Trophoblast cell (in vitro differentiated cells and primary cell): Measurements from ENCODE around the gene RPL15.
"Not testable (repeated sequence)": the region's sequence is repeated elsewhere in the genome, so short reads cannot be mapped to it uniquely, and the experiment has no call there.

Experiments used
- DNase-seq, 2 donors: peaks; one replicate each; pipeline ENCODE4 v3.0.0-alpha.2; 2016
- H2AFZ ChIP-seq: 2 replicates; pipeline ENCODE4 v1.6.1; 2013; ENCODE audit warnings: low read length, moderate library complexity, mild to moderate bottlenecking; ENCODE audit not compliant: insufficient read depth, poor library complexity
- H2AK5ac ChIP-seq: 2 replicates; pipeline ENCODE4 v1.6.1; 2013; ENCODE audit warnings: mild to moderate bottlenecking, low read length
- H2BK120ac ChIP-seq: 2 replicates; pipeline ENCODE4 v1.6.1; 2013; ENCODE audit warnings: low read length, mild to moderate bottlenecking, moderate library complexity; ENCODE audit not compliant: insufficient read depth, poor library complexity
- H2BK12ac ChIP-seq: 2 replicates; pipeline ENCODE4 v1.6.1; 2013; ENCODE audit warnings: mild to moderate bottlenecking, low read length, moderate library complexity
- H2BK5ac ChIP-seq: 2 replicates; pipeline ENCODE4 v1.6.1; 2013; ENCODE audit warnings: low read length, low read depth, moderate library complexity, mild to moderate bottlenecking; ENCODE audit not compliant: poor library complexity
- H3K14ac ChIP-seq: 2 replicates; pipeline ENCODE4 v1.6.1; 2013; ENCODE audit warnings: mild to moderate bottlenecking, low read length
- H3K18ac ChIP-seq: 2 replicates; pipeline ENCODE4 v1.6.1; 2013; ENCODE audit warnings: mild to moderate bottlenecking, low read length
- H3K23ac ChIP-seq: 2 replicates; pipeline ENCODE4 v1.6.1; 2013; ENCODE audit warnings: low read length
- H3K27ac ChIP-seq: 2 replicates; pipeline ENCODE4 v1.5.1; 2013; ENCODE audit warnings: low read depth, mild to moderate bottlenecking, inconsistent platforms, low read length, moderate library complexity
- H3K27me3 ChIP-seq: 2 replicates; pipeline ENCODE4 v1.6.1; 2013; ENCODE audit warnings: inconsistent platforms, mild to moderate bottlenecking, low read length, moderate library complexity; ENCODE audit not compliant: insufficient read depth
- H3K36me3 ChIP-seq, 2 experiments: 1 replicate in 1 of 2; 2 replicates in 1 of 2; pipeline ENCODE4 v1.6.1; 2013; ENCODE audit warnings: low read length in 2 of 2, mild to moderate bottlenecking in 2 of 2, moderate library complexity in 1 of 2; ENCODE audit not compliant: insufficient read depth in 2 of 2, control insufficient read depth in 1 of 2
- H3K4ac ChIP-seq: 2 replicates; pipeline ENCODE4 v1.6.1; 2013; ENCODE audit warnings: low read depth, mild to moderate bottlenecking, low read length, moderate library complexity
- H3K4me1 ChIP-seq, 2 experiments: 1 replicate in 1 of 2; 2 replicates in 1 of 2; pipeline ENCODE4 v1.6.1; 2013; ENCODE audit warnings: low read length in 2 of 2, mild to moderate bottlenecking in 2 of 2, moderate library complexity in 1 of 2; ENCODE audit not compliant: insufficient read depth in 2 of 2, control insufficient read depth in 1 of 2
- H3K4me2 ChIP-seq: 2 replicates; pipeline ENCODE4 v1.6.1; 2013; ENCODE audit warnings: inconsistent platforms, mild to moderate bottlenecking, low read length, moderate library complexity
- H3K4me3 ChIP-seq: 2 replicates; pipeline ENCODE4 v1.5.1; 2013; ENCODE audit warnings: mild to moderate bottlenecking, low read depth, low read length, inconsistent platforms
- H3K79me1 ChIP-seq: one replicate; pipeline ENCODE4 v1.6.1; 2013; ENCODE audit warnings: low read length
- H3K79me2 ChIP-seq: 2 replicates; pipeline ENCODE4 v1.6.1; 2013; ENCODE audit warnings: low read length, mild to moderate bottlenecking; ENCODE audit not compliant: control insufficient read depth, insufficient read depth, poor library complexity
- H3K9ac ChIP-seq: 2 replicates; pipeline ENCODE4 v1.6.1; 2013; ENCODE audit warnings: mild to moderate bottlenecking, low read length
- H3K9me3 ChIP-seq: 2 replicates; pipeline ENCODE4 v1.6.1; 2013; ENCODE audit warnings: low read depth, mild to moderate bottlenecking, control low read depth, inconsistent platforms, low read length; ENCODE audit not compliant: insufficient read depth
- H4K12ac ChIP-seq: 2 replicates; pipeline ENCODE4 v1.6.1; 2013; ENCODE audit warnings: low read depth, mild to moderate bottlenecking, low read length, moderate library complexity
- H4K8ac ChIP-seq: 2 replicates; pipeline ENCODE4 v1.6.1; 2013; ENCODE audit warnings: low read depth, mild to moderate bottlenecking, low read length, moderate library complexity
- H4K91ac ChIP-seq: one replicate; pipeline ENCODE4 v1.6.1; 2013; ENCODE audit warnings: low read depth, mild to moderate bottlenecking, low read length, moderate library complexity
- WGBS: extraction: QIAGEN DNeasy Blood & Tissue Kit; methylation state at CpG from one replicate; pipeline ENCODE4 v1.1.7; 2013; ENCODE audit warnings: missing lambda C conversion rate; ENCODE audit not compliant: insufficient read length, insufficient coverage; ENCODE audit errors: extremely low coverage; 5-methylcytosine and 5-hydroxymethylcytosine counted together

RPL15 gene

DNA sequence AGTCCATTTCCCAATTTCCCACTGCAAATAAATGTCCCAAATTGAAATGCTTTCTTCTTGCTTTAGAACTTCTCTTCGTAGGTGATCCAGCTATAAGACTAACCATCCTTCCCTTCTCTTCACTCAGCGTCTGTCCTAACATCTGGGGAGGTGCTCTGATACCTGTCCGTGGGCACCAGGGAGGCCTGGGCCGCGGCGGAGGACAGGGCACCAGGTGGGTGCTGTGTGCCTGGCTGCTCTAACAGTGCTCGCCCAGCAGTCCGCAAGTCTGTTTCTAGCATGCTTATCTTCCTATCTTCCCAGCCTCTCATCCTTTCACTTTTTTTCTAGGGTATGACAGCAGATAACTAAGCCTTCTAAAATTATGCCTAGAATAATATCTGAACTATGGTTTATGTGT lies 37.4 kb upstream of the RPL15 start:
- no peak overlapping the region for H3K27ac ChIP-seq
- H4K91ac ChIP-seq = no peak overlapping the region
- no peak overlapping the region for H3K23ac ChIP-seq
- H2BK5ac ChIP-seq = no peak overlapping the region
- peak overlapping the region; percentile 80 for H4K12ac ChIP-seq
- no peak overlapping the region for H3K18ac ChIP-seq
- no CpG with 5 or more reads among the region's 8 CpGs for WGBS
- H3K27me3 ChIP-seq = no peaks in the 10 kb centered on the region
- no peaks in the 10 kb centered on the region for H3K79me1 ChIP-seq
- no peaks in the 10 kb centered on the region for H3K79me2 ChIP-seq
- peaks cover 7 to 13% of the 10 kb centered on the region in 2 experiments for H3K36me3 ChIP-seq
- H3K4me2 ChIP-seq = no peak overlapping the region
- no peak overlapping the region for H4K8ac ChIP-seq
- peaks cover 2% of the 10 kb centered on the region for H3K9me3 ChIP-seq
- no peak overlapping the region for H2BK120ac ChIP-seq
- no peak overlapping the region for H3K4ac ChIP-seq
- H2AFZ ChIP-seq = no peak overlapping the region
- H3K4me3 ChIP-seq = no peak overlapping the region
- no peak overlapping the region for H2BK12ac ChIP-seq
- H3K14ac ChIP-seq = no peak overlapping the region
- no peak overlapping the region for H2AK5ac ChIP-seq
- peaks cover 0 to 2% of the 10 kb centered on the region in 2 experiments for H3K4me1 ChIP-seq
- DNase-seq = no peak
- peak overlapping the region; percentile 48 for H3K9ac ChIP-seq

DNA sequence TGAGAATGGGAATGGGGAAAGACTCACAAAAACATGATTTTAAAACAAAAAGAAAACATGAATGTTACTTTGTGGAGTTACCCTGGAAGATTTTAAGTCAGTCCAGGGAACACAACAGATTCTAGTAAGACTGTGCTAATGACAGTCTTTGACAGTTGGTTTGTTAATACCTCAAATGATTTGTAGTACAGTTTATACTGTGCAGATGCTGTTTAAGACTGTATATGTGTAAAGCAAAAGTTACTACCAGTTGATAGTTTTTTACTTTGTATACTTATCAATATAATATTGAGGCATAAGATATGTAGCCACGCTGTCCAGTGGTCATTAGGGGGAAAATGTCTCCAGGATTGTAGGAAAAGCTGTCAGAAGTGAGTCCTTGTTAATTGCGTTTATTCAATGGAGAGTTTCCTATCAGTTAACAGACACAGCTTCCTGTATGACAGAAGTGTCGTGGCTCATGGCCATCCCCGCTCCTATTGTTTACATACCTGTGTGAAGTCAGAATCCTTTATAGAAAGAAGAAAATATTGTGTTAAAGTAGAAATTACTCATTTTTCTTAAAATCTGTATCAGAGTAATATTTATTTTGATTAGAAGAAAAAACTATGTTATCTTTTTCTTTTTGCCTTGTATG lies 36.1 kb upstream of the RPL15 start:
- H3K4ac ChIP-seq = no peak overlapping the region
- no peak overlapping the region for H3K14ac ChIP-seq
- H3K4me2 ChIP-seq = no peak overlapping the region
- H3K36me3 ChIP-seq = peaks cover 7 to 13% of the 10 kb centered on the region in 2 experiments
- no peak overlapping the region for H4K8ac ChIP-seq
- H3K4me3 ChIP-seq = no peak overlapping the region
- H3K79me1 ChIP-seq = no peaks in the 10 kb centered on the region
- no peak overlapping the region for H4K91ac ChIP-seq
- no peaks in the 10 kb centered on the region for H3K79me2 ChIP-seq
- no peak overlapping the region for H2AK5ac ChIP-seq
- no peak overlapping the region for H3K18ac ChIP-seq
- H2BK5ac ChIP-seq = no peak overlapping the region
- H2AFZ ChIP-seq = no peak overlapping the region
- DNase-seq = no peak
- H3K9me3 ChIP-seq = peaks cover 2% of the 10 kb centered on the region
- H2BK120ac ChIP-seq = no peak overlapping the region
- H3K4me1 ChIP-seq = no peaks in the 10 kb centered on the region
- H3K23ac ChIP-seq = no peak overlapping the region
- H3K27me3 ChIP-seq = no peaks in the 10 kb centered on the region
- H3K27ac ChIP-seq = no peak overlapping the region
- H2BK12ac ChIP-seq = no peak overlapping the region
- no peak overlapping the region for H4K12ac ChIP-seq
- no CpG with 5 or more reads among the region's 4 CpGs for WGBS
- H3K9ac ChIP-seq = no peak overlapping the region

DNA sequence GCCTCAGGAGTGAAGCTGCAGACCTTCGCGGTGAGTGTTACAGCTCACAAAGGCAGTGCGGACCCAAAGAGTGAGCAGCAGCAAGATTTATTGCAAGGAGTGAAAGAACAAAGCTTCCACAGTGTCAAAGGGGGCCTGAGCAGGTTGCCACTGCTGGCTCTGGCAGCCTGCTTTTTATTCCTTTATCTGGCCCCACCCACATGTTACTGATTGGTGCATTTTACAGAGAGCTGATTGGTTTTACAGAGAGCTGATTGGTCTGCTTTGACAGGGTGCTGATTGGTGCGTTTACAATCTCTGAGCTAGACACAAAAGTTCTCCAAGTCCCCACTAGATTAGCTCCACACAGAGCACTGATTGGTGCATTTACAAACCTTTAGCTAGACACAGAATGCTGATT lies 34.9 kb upstream of the RPL15 start:
- not testable (repeated sequence) for H3K4me3 ChIP-seq, H3K9me3 ChIP-seq, H3K18ac ChIP-seq, H4K8ac ChIP-seq, H3K4me2 ChIP-seq, H2BK120ac ChIP-seq, DNase-seq, H3K79me1 ChIP-seq, H3K14ac ChIP-seq, H3K9ac ChIP-seq, H3K23ac ChIP-seq, H2BK5ac ChIP-seq, H2BK12ac ChIP-seq, H3K4me1 ChIP-seq, H3K27ac ChIP-seq, H3K79me2 ChIP-seq, H2AFZ ChIP-seq, H4K12ac ChIP-seq, H3K4ac ChIP-seq, H2AK5ac ChIP-seq, H4K91ac ChIP-seq, H3K27me3 ChIP-seq
- whole genome bisulfite sequencing = no CpG with 5 or more reads among the region's 4 CpGs
- peaks cover 7 to 13% of the 10 kb centered on the region in 2 experiments for H3K36me3 ChIP-seq

DNA sequence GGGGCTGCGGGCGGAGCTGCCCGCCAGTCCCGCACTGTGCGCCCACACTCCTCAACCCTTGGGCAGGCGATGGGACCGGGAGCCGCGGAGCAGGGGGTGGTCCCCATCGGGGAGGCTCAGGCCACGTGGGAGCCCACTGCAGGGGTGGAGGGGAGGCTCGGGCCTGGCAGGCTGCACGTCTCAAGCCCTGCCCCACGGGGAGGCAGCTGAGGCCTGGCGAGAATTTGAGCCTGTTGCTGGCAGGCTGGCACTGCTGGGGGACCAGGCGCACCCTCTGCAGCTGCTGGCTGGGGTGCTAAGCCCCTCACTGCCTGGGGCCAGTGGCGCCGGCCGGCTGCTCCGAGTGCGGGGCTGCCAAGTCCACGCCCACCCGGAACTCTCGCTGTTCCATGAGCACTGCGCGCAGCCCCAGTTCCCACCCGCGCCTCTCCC lies 34.4 kb upstream of the RPL15 start:
- Histone ChIP-seq H3K9ac (no peak overlapping the region), H3K18ac (peak overlapping the region; percentile 7), H3K27ac (no peak overlapping the region), H3K27me3 (no peaks in the 10 kb centered on the region), H3K4me1 (no peaks in the 10 kb centered on the region), H4K12ac (no peak overlapping the region), H3K4me2 (no peak overlapping the region), H3K9me3 (peaks cover 2% of the 10 kb centered on the region), H3K36me3 (peaks cover 7 to 13% of the 10 kb centered on the region in 2 experiments), H2AFZ (no peak overlapping the region), H3K23ac (no peak overlapping the region), H2BK5ac (no peak overlapping the region), H2BK120ac (no peak overlapping the region), H2BK12ac (no peak overlapping the region), H3K79me2 (no peaks in the 10 kb centered on the region), H3K4me3 (no peak overlapping the region), H4K8ac (no peak overlapping the region), H3K14ac (no peak overlapping the region), H3K79me1 (no peaks in the 10 kb centered on the region), H3K4ac (no peak overlapping the region), H2AK5ac (no peak overlapping the region), H4K91ac (no peak overlapping the region)
- WGBS = no CpG with 5 or more reads among the region's 28 CpGs
- no peak for DNase-seq
